ENCODE data around the gene AK2.

GRCh38 chr1:32963746-32964460 lies 72.8 kb downstream of the AK2 start:
- TF ChIP-seq TARDBP (IDR thresholded peaks at IDR 0.05), result no peak
- no peak for TF ChIP-seq BHLHE40 (IDR thresholded peaks at IDR 0.05; ENCODE audit: borderline replicate concordance)
- no peak for TF ChIP-seq FOXM1 (IDR thresholded peaks at IDR 0.05; ENCODE audit: borderline replicate concordance)
